Measurements from ENCODE around the gene FZD7. TPM values are rescaled to one million over a fixed set of nuclear protein-coding genes. Genes with fewer than 3 reads are reported as not detected.

FZD7 gene
- total and polyA plus RNA-seq, 8 donors = 11.1 to 43.1 (median 38.0) TPM

- H3K36me3 ChIP-seq = no peaks in the 10 kb centered on the region
- H3K27me3 ChIP-seq = no peaks in the 10 kb centered on the region
- H3K27ac ChIP-seq = no peak overlapping the region
- intact Hi-C loops (cut with DNase I) = no loop called here
- no peak for TF ChIP-seq CTCF (IDR thresholded peaks at IDR 0.05)
- H3K9me3 ChIP-seq = no peaks in the 10 kb centered on the region
- no peak overlapping the region for H3K4me3 ChIP-seq
- peaks cover 0 to 2% of the 10 kb centered on the region in 2 donors for H3K4me1 ChIP-seq
- DNase-seq (no peak), ATAC-seq (no peak)
Observed at GRCh38 chr2:202065876-202066275, 32.2 kb downstream of the FZD7 start.

GRCh38 chr2:202066875-202067274 is 33.2 kb downstream of the FZD7 start:
- DNase-seq = no peak
- intact Hi-C loops (cut with DNase I) = no loop called here
- no peak for ATAC-seq
- Histone ChIP-seq H3K4me1 (peaks cover 0 to 2% of the 10 kb centered on the region in 2 donors), H3K36me3 (no peaks in the 10 kb centered on the region), H3K9me3 (no peaks in the 10 kb centered on the region), H3K27me3 (no peaks in the 10 kb centered on the region), H3K27ac (no peak overlapping the region), H3K4me3 (no peak overlapping the region)
- no peak for TF ChIP-seq CTCF (IDR thresholded peaks at IDR 0.05)

GRCh38 chr2:202067589-202067988 is 33.9 kb downstream of the FZD7 start:
- intact Hi-C loops (cut with DNase I) = no loop called here
- H3K9me3 ChIP-seq = no peaks in the 10 kb centered on the region
- no peak for TF ChIP-seq CTCF (IDR thresholded peaks at IDR 0.05)
- H3K4me1 ChIP-seq = peaks cover 0 to 2% of the 10 kb centered on the region in 2 donors
- H3K27ac ChIP-seq = no peak overlapping the region
- DNase-seq (no peak), ATAC-seq (no peak)
- H3K36me3 ChIP-seq = no peaks in the 10 kb centered on the region
- H3K4me3 ChIP-seq = no peak overlapping the region
- no peaks in the 10 kb centered on the region for H3K27me3 ChIP-seq

- Histone ChIP-seq H3K27ac (no peak overlapping the region), H3K4me1 (peaks cover 0 to 2% of the 10 kb centered on the region in 2 donors), H3K4me3 (no peak overlapping the region), H3K27me3 (no peaks in the 10 kb centered on the region), H3K9me3 (no peaks in the 10 kb centered on the region), H3K36me3 (no peaks in the 10 kb centered on the region)
- ATAC-seq (peak; percentile 37), DNase-seq (peak in 1 of 4 donors; percentile 38)
- no peak for TF ChIP-seq CTCF (IDR thresholded peaks at IDR 0.05)
- intact Hi-C loops (cut with DNase I) = no loop called here
Observed at GRCh38 chr2:202069170-202070067, 35.8 kb downstream of the FZD7 start.

GRCh38 chr2:202071107-202071506 is 37.5 kb downstream of the FZD7 start:
- Histone ChIP-seq H3K4me3 (no peak overlapping the region), H3K4me1 (no peaks in the 10 kb centered on the region), H3K27me3 (no peaks in the 10 kb centered on the region), H3K9me3 (no peaks in the 10 kb centered on the region), H3K36me3 (no peaks in the 10 kb centered on the region), H3K27ac (no peak overlapping the region)
- ATAC-seq (no peak), DNase-seq (no peak)
- no peak for TF ChIP-seq CTCF (IDR thresholded peaks at IDR 0.05)
- intact Hi-C loops (cut with DNase I) = no loop called here
